ENCODE data around the gene RARG.

RARG gene

DNA sequence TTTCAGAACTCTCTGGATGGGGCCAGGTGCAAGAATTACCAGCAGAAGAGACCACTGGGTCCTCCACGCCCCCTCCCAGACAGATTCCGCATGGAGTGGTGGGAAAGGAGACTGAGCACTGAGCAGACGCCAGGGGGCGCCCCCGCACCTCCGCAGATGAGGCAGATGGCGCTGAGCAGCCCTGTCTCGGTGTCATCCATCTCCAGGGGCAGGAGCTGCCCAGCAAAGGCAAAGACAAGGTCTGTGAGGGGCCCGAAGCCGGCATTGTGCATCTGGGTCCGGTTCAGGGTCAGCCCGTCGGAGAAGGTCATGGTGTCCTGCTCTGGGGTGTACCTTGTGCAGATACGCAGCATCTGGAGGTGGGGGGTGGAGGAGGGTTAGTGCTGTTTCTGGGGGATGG, 18.7 kb downstream of the RARG start:
- no peaks in the 10 kb centered on the region for H3K9me3 ChIP-seq (ENCODE audit: low read depth, low read length)
- H3K36me3 ChIP-seq (ENCODE audit: insufficient read depth, low read length): peaks cover 53% of the 10 kb centered on the region
- H3K9ac ChIP-seq (ENCODE audit: insufficient read length): no peak overlapping the region
- no peak for DNase-seq (ENCODE audit: low read depth, low spot score)
- H3K4me3 ChIP-seq: no peak overlapping the region
- no peak for TF ChIP-seq POLR2AphosphoS5 (IDR thresholded peaks at IDR 0.05; ENCODE audit: borderline replicate concordance, low read depth, low read length)
- no peak overlapping the region for H3K27ac ChIP-seq

DNA sequence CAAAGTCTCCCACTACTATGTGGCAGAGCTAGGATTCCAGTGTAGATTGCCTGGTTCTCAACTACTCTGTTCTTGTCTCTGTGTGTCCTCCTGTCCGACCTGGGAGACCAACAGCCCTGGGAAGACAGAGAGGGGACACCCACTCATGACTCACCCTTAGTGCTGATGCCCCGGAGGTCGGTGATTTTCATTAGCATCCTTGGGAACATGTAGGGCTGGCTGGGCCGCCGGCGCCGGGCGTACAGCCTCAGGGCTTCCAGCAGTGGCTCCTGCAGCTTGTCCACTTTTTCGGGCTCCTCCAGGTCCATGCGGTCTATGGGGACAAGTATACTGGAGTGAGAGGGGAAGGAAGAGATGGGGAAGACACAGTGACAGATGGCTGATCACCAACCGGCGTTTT, 19.1 kb downstream of the RARG start:
- no peak for DNase-seq (ENCODE audit: low read depth, low spot score)
- Histone ChIP-seq H3K36me3 (ENCODE audit: insufficient read depth, low read length) (peaks cover 53% of the 10 kb centered on the region), H3K9ac (ENCODE audit: insufficient read length) (no peak overlapping the region), H3K9me3 (ENCODE audit: low read depth, low read length) (no peaks in the 10 kb centered on the region), H3K4me3 (no peak overlapping the region), H3K27ac (no peak overlapping the region)
- no peak for TF ChIP-seq FOXP2 (optimal IDR thresholded peaks at IDR 0.05; ENCODE audit: control extremely low read depth, extremely low read length, insufficient read depth)
- no peak for TF ChIP-seq POLR2AphosphoS5 (IDR thresholded peaks at IDR 0.05; ENCODE audit: borderline replicate concordance, low read depth, low read length)
- no peak for TF ChIP-seq EZH2 (IDR thresholded peaks at IDR 0.05)

DNA sequence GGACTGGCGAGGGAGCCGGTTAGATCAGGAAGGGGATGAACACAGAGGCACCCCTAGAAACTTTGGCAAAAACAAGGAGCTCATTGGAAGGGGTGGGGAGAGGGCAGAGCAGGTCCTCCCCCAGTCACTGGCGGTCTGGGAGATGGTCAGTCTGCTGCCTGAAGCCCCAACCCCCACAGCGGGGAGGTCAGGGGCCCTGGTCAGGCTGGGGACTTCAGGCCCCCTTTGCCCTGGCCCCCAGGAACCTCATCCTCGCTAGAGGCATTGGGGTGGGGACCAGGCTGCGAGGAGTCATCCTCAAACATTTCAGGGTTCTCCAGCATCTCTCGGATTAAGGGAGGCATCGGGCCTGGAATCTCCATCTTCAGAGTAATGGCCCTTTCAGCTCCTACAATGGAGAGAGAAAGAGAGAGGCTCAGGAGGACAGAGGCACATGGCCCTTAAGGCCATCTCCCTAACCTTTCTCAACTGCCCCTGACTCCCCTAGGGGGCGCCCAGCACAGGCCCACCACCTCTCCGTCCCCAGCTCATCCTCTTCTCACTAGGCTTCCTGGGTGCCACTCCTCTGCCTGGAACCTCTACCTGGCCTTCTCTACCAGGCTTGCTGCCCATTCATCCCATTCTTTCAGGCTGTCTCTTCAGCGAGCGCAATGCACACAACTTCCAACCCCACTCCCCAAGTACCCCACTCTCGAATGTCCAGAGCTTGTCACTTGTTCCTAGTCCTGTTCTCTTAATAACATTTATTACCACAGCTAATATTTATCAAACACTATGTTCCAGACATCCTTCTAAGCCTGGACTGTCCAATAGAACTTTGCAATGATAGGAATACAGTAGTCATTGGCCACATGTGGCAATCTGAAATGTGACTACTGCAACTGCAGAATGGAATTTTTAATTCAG, 20.3 kb downstream of the RARG start:
- H3K9ac ChIP-seq (ENCODE audit: insufficient read length): no peak overlapping the region
- no peaks in the 10 kb centered on the region for H3K9me3 ChIP-seq (ENCODE audit: low read depth, low read length)
- no peak overlapping the region for H3K4me3 ChIP-seq
- no peak for DNase-seq (ENCODE audit: low read depth, low spot score)
- TF ChIP-seq EZH2 (IDR thresholded peaks at IDR 0.05) (no peak), FOXP2 (optimal IDR thresholded peaks at IDR 0.05; ENCODE audit: control extremely low read depth, extremely low read length, insufficient read depth) (no peak), POLR2AphosphoS5 (IDR thresholded peaks at IDR 0.05; ENCODE audit: borderline replicate concordance, low read depth, low read length) (no peak)
- H3K27ac ChIP-seq: no peak overlapping the region
- H3K36me3 ChIP-seq (ENCODE audit: insufficient read depth, low read length): peaks cover 53% of the 10 kb centered on the region

DNA sequence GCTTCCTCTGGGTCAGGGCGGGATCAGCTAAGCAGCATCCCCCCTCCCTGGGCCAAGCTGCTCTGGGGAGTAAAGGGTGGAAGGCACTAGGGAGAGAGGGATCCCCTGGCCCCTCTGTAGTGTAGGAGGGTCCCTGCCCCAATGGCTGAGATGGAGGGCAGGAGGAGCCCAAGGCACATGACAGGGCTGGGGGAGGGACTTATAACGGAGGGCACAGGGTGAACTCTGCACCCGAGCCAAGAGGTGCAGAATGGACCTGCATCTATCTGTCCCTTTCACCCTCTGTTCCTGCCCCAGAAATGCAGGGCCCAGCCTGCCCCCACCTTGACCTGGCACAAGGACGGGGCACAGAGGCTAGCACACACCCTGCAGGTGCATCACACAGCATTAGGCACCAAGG, 21.2 kb downstream of the RARG start:
- peaks cover 51% of the 10 kb centered on the region for H3K36me3 ChIP-seq (ENCODE audit: insufficient read depth, low read length)
- no peak for DNase-seq (ENCODE audit: low read depth, low spot score)
- no peaks in the 10 kb centered on the region for H3K9me3 ChIP-seq (ENCODE audit: low read depth, low read length)
- H3K27ac ChIP-seq: no peak overlapping the region
- no peak overlapping the region for H3K9ac ChIP-seq (ENCODE audit: insufficient read length)
- TF ChIP-seq FOXP2 (optimal IDR thresholded peaks at IDR 0.05; ENCODE audit: control extremely low read depth, extremely low read length, insufficient read depth): no peak
- no peak overlapping the region for H3K4me3 ChIP-seq

DNA sequence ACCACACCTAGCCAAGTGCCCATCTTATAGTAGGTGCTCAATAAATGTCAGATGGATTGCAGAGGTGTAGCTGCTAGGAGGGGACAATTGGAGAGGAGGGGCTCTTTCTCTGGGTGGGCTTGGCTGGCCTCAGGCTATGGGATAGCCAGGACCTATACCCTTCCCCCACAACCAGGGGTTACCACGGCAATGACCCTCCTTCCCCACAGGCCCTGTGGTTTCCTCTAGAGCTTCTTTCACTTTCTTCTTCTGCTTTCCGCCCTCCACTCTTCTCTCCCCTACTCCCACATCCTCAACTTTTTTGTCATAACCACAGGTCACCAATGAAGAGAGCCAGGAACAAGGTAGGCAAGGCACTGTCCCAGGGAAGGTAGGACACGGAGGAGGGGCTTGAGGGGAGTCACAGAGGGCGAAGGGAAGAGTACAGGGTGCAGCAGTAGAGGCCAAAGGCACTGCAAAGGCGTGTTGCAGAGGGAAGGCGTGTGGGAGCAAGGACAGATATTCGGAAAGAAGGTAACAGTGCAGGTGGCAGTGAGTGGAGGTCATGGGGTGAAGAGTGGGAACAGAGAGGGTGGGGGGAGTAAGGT, 23.0 kb downstream of the RARG start:
- DNase-seq (ENCODE audit: low read depth, low spot score): no peak
- no peak for TF ChIP-seq FOXP2 (optimal IDR thresholded peaks at IDR 0.05; ENCODE audit: control extremely low read depth, extremely low read length, insufficient read depth)
- TF ChIP-seq POLR2AphosphoS5 (IDR thresholded peaks at IDR 0.05; ENCODE audit: borderline replicate concordance, low read depth, low read length): no peak
- no peak for TF ChIP-seq EZH2 (IDR thresholded peaks at IDR 0.05)
- H3K9ac ChIP-seq (ENCODE audit: insufficient read length): no peak overlapping the region

DNA sequence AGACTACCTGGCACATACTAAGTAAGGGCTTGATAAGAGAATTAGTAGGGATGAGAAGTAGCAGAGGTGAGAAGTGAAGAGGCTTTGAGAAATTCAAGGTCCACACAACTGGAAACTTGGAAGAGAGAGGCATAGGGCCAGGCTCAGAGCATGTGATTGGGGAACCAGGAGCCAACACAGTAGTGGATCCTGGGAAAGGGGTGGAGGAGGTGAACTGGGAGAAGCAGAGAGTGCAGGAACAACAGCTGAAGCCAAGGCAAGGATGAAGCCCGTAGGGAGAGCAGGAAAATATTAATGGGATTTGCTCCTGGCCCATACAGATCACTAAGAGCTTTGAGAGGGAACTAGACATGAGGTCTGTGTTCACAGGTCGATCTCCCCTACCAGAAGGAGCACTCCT, 23.6 kb downstream of the RARG start:
- DNase-seq (ENCODE audit: low read depth, low spot score): no peak
- Histone ChIP-seq H3K4me3 (no peak overlapping the region), H3K9ac (ENCODE audit: insufficient read length) (no peak overlapping the region), H3K36me3 (ENCODE audit: insufficient read depth, low read length) (peaks cover 34% of the 10 kb centered on the region), H3K27ac (no peak overlapping the region), H3K9me3 (ENCODE audit: low read depth, low read length) (no peaks in the 10 kb centered on the region)
- TF ChIP-seq FOXP2 (optimal IDR thresholded peaks at IDR 0.05; ENCODE audit: control extremely low read depth, extremely low read length, insufficient read depth) (no peak), EZH2 (IDR thresholded peaks at IDR 0.05) (no peak), POLR2AphosphoS5 (IDR thresholded peaks at IDR 0.05; ENCODE audit: borderline replicate concordance, low read depth, low read length) (no peak)

More for the DNA sequence above, 23.0 kb downstream of the RARG start:
- peaks cover 40% of the 10 kb centered on the region for H3K36me3 ChIP-seq (ENCODE audit: insufficient read depth, low read length)
- no peaks in the 10 kb centered on the region for H3K9me3 ChIP-seq (ENCODE audit: low read depth, low read length)
- no peak overlapping the region for H3K4me3 ChIP-seq
- H3K27ac ChIP-seq: no peak overlapping the region

DNA sequence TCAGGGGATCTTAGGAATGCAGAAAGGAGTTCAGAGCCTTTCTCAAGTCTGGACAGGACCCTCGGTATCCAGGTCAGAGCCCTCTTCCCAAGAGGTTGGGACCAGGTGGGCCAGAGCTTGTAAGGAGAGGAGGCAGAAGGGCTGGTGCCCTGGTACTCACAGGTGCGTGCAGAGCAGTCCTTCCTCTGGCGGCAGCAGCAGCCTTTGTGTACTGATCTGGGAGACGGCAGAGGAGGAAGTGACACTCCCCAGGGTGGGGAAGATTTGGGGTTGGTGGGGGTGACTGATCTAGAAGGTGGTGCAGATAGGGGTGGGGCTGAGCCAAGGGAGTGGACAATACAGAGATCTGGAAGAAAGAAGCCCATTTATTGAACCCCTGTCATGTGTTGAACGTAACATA, 25.0 kb downstream of the RARG start, which contains the start of gene ITGB7:
Gene ITGB7 (minus strand): TSS at position 210 of the 400 bp plus-strand sequence. CDS start 6,808 bp downstream, outside the sequence.
- Histone ChIP-seq H3K4me3 (no peak within 1 kb of the TSS), H3K9ac (ENCODE audit: insufficient read length) (no peak within 1 kb of the TSS), H3K36me3 (ENCODE audit: insufficient read depth, low read length) (peaks cover 20% of the 10 kb centered on the region), H3K9me3 (ENCODE audit: low read depth, low read length) (no peaks in the 10 kb centered on the region), H3K27ac (no peak within 1 kb of the TSS)
- no peak for TF ChIP-seq EZH2 (IDR thresholded peaks at IDR 0.05)
- no peak for TF ChIP-seq POLR2AphosphoS5 (IDR thresholded peaks at IDR 0.05; ENCODE audit: borderline replicate concordance, low read depth, low read length)
- TF ChIP-seq FOXP2 (optimal IDR thresholded peaks at IDR 0.05; ENCODE audit: control extremely low read depth, extremely low read length, insufficient read depth): no peak
- no peak for DNase-seq (ENCODE audit: low read depth, low spot score)

DNA sequence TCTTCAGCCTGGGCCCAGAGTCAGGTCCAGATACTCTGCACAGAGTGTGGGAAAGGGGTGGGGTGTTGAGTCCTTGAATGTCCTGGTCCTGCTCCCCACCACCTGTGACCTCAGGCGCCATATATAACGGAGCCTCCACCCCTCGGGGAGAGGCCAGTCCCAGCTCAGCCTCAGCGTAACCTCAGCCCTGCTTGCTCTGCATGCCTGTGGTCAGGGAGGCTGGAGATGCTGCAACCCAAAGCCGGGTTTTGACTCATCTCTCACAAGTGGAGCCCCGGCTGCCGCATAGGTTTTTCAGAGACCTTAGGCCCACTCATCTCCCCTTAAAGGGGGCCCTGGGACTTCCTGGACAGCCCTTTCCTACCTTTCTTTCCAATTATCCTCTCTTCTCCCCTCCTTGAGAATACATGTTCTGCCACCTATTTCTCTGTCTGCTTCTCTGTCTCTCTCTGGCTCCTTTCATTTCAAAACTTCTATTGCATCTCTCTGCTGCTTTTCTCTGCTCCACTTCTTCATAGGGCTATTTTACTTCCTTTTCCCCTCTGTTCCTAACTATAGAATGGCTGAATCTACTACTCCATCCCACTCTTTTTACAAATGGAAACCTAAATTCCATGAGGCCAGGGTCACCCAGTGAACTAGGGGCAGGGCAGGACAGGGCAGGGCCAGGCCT, 26.1 kb downstream of the RARG start:
- H3K4me3 ChIP-seq: no peak overlapping the region
- H3K36me3 ChIP-seq (ENCODE audit: insufficient read depth, low read length): peaks cover 9% of the 10 kb centered on the region; the same call in 1 of the 2 replicates
- TF ChIP-seq FOXP2 (optimal IDR thresholded peaks at IDR 0.05; ENCODE audit: control extremely low read depth, extremely low read length, insufficient read depth) (no peak), POLR2AphosphoS5 (IDR thresholded peaks at IDR 0.05; ENCODE audit: borderline replicate concordance, low read depth, low read length) (no peak)
- no peak overlapping the region for H3K9ac ChIP-seq (ENCODE audit: insufficient read length)
- no peaks in the 10 kb centered on the region for H3K9me3 ChIP-seq (ENCODE audit: low read depth, low read length)
- no peak overlapping the region for H3K27ac ChIP-seq
- no peak for DNase-seq (ENCODE audit: low read depth, low spot score)
